HepG2 (cell line): ENCODE results near the gene OSBPL2. TPM values are rescaled to one million over a fixed set of nuclear protein-coding genes. Genes with fewer than 3 reads are reported as not detected.

ENCODE experiments used
- ADNP ChIP-seq: sonication (generic); formaldehyde crosslinking; IDR thresholded peaks from 2 replicates; pipeline ENCODE4 v1.4.0; 2020; ENCODE audit warnings: missing genetic modification reagents
- ARHGAP35 ChIP-seq: sonication (generic); formaldehyde crosslinking; IDR thresholded peaks from 2 replicates; pipeline ENCODE4 v1.9.0; 2022; ENCODE audit warnings: mild to moderate bottlenecking, inconsistent platforms, moderate library complexity, missing genetic modification reagents, borderline replicate concordance
- ATAD3A ChIP-seq: sonication (generic); formaldehyde crosslinking; IDR thresholded peaks from 2 replicates; pipeline ENCODE4 v1.4.0; 2020; ENCODE audit warnings: missing genetic modification reagents
- FOXC1 ChIP-seq: sonication (generic); formaldehyde crosslinking; IDR thresholded peaks from 2 replicates; pipeline ENCODE4 v1.8.0; 2022; ENCODE audit warnings: mild to moderate bottlenecking, missing genetic modification reagents, borderline replicate concordance
- GTF2F1 ChIP-seq: fragments of 150-350 bp; IDR thresholded peaks from 2 replicates; pipeline ENCODE4 v1.6.1; 2014; ENCODE audit warnings: low read length
- LCORL ChIP-seq, 2 experiments: fragments of 450-650 bp in 1 of 2; sonication (generic) in 1 of 2; formaldehyde crosslinking in 1 of 2; IDR thresholded peaks; 2 replicates each; pipeline versions ENCODE4 v1.5.0 to v1.6.1; 2017 to 2020; ENCODE audit warnings: antibody characterized with exemption in 1 of 2, missing genetic modification reagents in 1 of 2
- PHF5A ChIP-seq: IDR thresholded peaks from one replicate; pipeline ENCODE4 v1.6.1; 2018; ENCODE audit warnings: low read depth, missing genetic modification reagents; ENCODE audit not compliant: unreplicated experiment
- SKIL ChIP-seq: sonication (generic); formaldehyde crosslinking; IDR thresholded peaks from 2 replicates; pipeline ENCODE4 v1.8.0; 2022; ENCODE audit warnings: missing genetic modification reagents, mild to moderate bottlenecking, moderate library complexity, borderline replicate concordance
- TERF1 ChIP-seq: sonication (generic); formaldehyde crosslinking; IDR thresholded peaks from 2 replicates; pipeline ENCODE4 v1.8.0; 2022; ENCODE audit warnings: mild to moderate bottlenecking, missing genetic modification reagents, moderate library complexity
- ZMAT5 ChIP-seq: sonication (generic); formaldehyde crosslinking; IDR thresholded peaks from 2 replicates; pipeline ENCODE4 v1.5.0; 2020; ENCODE audit warnings: mild to moderate bottlenecking, low read depth, missing genetic modification reagents, borderline replicate concordance
- ZMYM2 ChIP-seq: sonication (generic); formaldehyde crosslinking; IDR thresholded peaks from 2 replicates; pipeline ENCODE4 v1.8.0; 2022; ENCODE audit warnings: mild to moderate bottlenecking, missing genetic modification reagents
- ZNF235 ChIP-seq: sonication (generic); formaldehyde crosslinking; IDR thresholded peaks from 2 replicates; pipeline ENCODE4 v1.8.1; 2023; ENCODE audit warnings: mild to moderate bottlenecking, missing genetic modification reagents, borderline replicate concordance
- ZNF263 ChIP-seq: sonication (generic); formaldehyde crosslinking; IDR thresholded peaks from 2 replicates; pipeline ENCODE4 v1.4.0; 2020; ENCODE audit warnings: missing genetic modification reagents
- ZNF333 ChIP-seq: sonication (generic); formaldehyde crosslinking; IDR thresholded peaks from 2 replicates; pipeline ENCODE4 v1.4.0; 2020; ENCODE audit warnings: mild to moderate bottlenecking, missing genetic modification reagents, borderline replicate concordance
- ZNF446 ChIP-seq: sonication (generic); formaldehyde crosslinking; IDR thresholded peaks from 2 replicates; pipeline ENCODE4 v1.5.0; 2020; ENCODE audit warnings: mild to moderate bottlenecking, missing genetic modification reagents
- ZNF496 ChIP-seq: sonication (generic); formaldehyde crosslinking; IDR thresholded peaks from 2 replicates; pipeline ENCODE4 v1.8.1; 2023; ENCODE audit warnings: mild to moderate bottlenecking, moderate library complexity, missing genetic modification reagents; ENCODE audit not compliant: insufficient replicate concordance
- ZNF512 ChIP-seq: sonication (generic); formaldehyde crosslinking; IDR thresholded peaks from 2 replicates; pipeline ENCODE4 v1.4.0; 2020; ENCODE audit warnings: mild to moderate bottlenecking, missing genetic modification reagents
- polyA plus RNA-seq, 8 experiments: library from polyadenylated mRNA; depleted of rRNA in 3 of 8; stranded (reverse) in 7 of 8; unstranded in 1 of 8; fragments of >200 nt; fragmentation: Illumina TruSeq in 4 of 8; extraction: Trizol in 4 of 8; gene quantifications; 2 replicates each; pipeline versions ENCODE4 v1.2.1 to v1.2.3, GENCODE V29; 2011 to 2016; ENCODE audit warnings: low read depth in 4 of 8, missing spikeins in 1 of 8, mixed read lengths in 1 of 8; ENCODE audit not compliant: insufficient read depth in 1 of 8
- total RNA-seq, 5 experiments: library from RNA; depleted of rRNA; stranded (reverse); fragments of >200 nt; fragmentation: Illumina TruSeq; extraction: Trizol; gene quantifications; 2 replicates each; pipeline ENCODE4 v1.2.3, GENCODE V29; 2016; ENCODE audit warnings: low read depth in 1 of 5
- TF ChIP-seq, protein P1 (sequence below): sonication (generic); formaldehyde crosslinking; IDR thresholded peaks from 2 replicates; pipeline ENCODE4 v1.4.0; 2020; ENCODE audit warnings: missing genetic modification reagents, borderline replicate concordance

The OSBPL2 gene
- total and polyA plus RNA-seq, 2 of the 13 experiments (the other 11 are each of a cell fraction or from before 2014, with no cell fraction given) = 18.5 to 37.4 TPM

DNA sequence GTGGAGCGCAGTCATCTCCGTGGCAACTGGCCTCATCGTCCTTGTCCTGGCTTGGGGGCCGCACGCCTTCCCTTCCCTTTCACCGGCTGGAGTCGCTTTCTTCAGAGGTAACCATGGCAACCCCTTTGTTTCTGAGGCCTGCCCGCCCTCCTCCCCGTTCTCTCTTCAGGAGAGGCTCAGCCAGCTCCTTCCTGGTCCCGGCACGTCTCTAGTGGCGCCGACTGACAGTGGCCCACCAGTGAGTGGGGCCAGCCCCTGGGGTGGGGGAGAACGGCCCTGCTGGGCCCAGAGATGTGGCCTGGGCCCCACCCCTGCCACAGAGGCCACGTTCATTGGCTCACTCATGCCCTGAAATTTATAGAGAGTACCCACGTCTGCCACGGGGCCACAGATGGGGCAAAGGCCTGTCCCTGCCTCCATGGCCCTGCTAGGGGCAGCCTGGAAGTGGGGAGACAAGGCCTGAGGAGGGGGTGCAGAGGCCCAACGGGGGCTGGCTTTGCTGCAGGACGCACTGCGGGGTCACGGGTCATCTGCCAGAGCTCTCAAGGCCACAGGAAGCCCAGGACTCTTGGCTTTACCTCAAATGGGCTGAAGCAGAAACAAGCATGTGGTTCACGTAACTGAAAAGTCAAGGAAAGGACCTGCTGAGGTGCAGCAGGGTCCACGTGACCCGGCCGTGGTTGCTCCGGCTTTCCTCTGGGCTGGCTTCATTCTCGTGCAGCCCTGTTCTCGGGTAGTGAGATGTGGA lies 1.4 kb upstream of the OSBPL2 start (continued):
- TF ChIP-seq TERF1 (0 out of 2 replicates have a peak, but pooled peaks have one; percentile 19), ZMAT5 (CRISPR knock-in tag) (no peak), FOXC1 (CRISPR knock-in tag) (0 out of 2 replicates have a peak, but pooled peaks have one; percentile 15), ADNP (CRISPR knock-in tag) (no peak), PHF5A (CRISPR knock-in tag) (no peak), ZNF333 (CRISPR knock-in tag) (peak; percentile 75; the same call in 1 of the 2 replicates), ZNF512 (no peak), ZNF263 (CRISPR knock-in tag) (no peak), ATAD3A (CRISPR knock-in tag) (0 out of 2 replicates have a peak, but pooled peaks have one; percentile 8), SKIL (CRISPR knock-in tag) (no peak), ZNF235 (CRISPR knock-in tag) (0 out of 2 replicates have a peak, but pooled peaks have one; percentile 66), ZNF496 (CRISPR knock-in tag) (no peak), ARHGAP35 (CRISPR knock-in tag) (peak; percentile 12; the same call in 1 of the 2 replicates), ZMYM2 (CRISPR knock-in tag) (peak; percentile 49; the same call in 1 of the 2 replicates), GTF2F1 (no peak), LCORL (IDR thresholded peaks at IDR 0.05) (no peak), LCORL (CRISPR knock-in tag; IDR thresholded peaks at IDR 0.05) (0 out of 2 replicates have a peak, but pooled peaks have one; percentile 28), ZNF446 (CRISPR knock-in tag) (0 out of 2 replicates have a peak, but pooled peaks have one; percentile 53)
- TF ChIP-seq, protein P1, sequence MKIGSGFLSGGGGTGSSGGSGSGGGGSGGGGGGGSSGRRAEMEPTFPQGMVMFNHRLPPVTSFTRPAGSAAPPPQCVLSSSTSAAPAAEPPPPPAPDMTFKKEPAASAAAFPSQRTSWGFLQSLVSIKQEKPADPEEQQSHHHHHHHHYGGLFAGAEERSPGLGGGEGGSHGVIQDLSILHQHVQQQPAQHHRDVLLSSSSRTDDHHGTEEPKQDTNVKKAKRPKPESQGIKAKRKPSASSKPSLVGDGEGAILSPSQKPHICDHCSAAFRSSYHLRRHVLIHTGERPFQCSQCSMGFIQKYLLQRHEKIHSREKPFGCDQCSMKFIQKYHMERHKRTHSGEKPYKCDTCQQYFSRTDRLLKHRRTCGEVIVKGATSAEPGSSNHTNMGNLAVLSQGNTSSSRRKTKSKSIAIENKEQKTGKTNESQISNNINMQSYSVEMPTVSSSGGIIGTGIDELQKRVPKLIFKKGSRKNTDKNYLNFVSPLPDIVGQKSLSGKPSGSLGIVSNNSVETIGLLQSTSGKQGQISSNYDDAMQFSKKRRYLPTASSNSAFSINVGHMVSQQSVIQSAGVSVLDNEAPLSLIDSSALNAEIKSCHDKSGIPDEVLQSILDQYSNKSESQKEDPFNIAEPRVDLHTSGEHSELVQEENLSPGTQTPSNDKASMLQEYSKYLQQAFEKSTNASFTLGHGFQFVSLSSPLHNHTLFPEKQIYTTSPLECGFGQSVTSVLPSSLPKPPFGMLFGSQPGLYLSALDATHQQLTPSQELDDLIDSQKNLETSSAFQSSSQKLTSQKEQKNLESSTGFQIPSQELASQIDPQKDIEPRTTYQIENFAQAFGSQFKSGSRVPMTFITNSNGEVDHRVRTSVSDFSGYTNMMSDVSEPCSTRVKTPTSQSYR = no peak
